ENCODE data around the gene EXOC6.

DNA sequence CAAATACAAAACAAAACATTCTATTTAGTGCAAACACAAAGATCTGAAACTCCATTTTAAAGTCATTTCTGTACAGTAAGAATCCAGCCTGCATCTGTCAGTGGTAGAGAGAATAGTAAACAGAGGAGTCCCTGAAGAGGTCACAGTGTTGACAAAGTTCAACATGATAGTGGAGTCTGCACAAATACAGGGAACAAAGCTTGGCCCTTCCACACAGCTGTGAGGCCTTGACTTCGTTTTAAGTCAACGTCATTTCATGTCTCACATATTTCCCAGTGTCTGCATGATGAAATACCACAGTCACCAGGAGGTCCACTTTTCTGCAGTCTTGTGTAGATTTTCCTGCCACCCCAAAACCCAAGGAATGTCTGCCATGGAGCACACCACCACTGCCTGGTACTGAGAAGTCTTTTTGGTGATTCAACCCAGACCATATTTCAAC lies 258.3 kb downstream of the EXOC6 start:
- TF ChIP-seq, protein P1, sequence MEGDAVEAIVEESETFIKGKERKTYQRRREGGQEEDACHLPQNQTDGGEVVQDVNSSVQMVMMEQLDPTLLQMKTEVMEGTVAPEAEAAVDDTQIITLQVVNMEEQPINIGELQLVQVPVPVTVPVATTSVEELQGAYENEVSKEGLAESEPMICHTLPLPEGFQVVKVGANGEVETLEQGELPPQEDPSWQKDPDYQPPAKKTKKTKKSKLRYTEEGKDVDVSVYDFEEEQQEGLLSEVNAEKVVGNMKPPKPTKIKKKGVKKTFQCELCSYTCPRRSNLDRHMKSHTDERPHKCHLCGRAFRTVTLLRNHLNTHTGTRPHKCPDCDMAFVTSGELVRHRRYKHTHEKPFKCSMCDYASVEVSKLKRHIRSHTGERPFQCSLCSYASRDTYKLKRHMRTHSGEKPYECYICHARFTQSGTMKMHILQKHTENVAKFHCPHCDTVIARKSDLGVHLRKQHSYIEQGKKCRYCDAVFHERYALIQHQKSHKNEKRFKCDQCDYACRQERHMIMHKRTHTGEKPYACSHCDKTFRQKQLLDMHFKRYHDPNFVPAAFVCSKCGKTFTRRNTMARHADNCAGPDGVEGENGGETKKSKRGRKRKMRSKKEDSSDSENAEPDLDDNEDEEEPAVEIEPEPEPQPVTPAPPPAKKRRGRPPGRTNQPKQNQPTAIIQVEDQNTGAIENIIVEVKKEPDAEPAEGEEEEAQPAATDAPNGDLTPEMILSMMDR (conservative IDR thresholded peaks at IDR 0.05; ENCODE audit: low read length): no peak
- TF ChIP-seq EZH2phosphoT487 (IDR thresholded peaks at IDR 0.05; ENCODE audit: borderline replicate concordance): no peak

Measured in Loucy (cell line).